Measurements from ENCODE around the gene ARHGEF25. TPM values are rescaled to one million over a fixed set of nuclear protein-coding genes. Genes with fewer than 3 reads are reported as not detected.

ARHGEF25 gene
- total RNA-seq, 1 donor: 23.9 TPM

DNA sequence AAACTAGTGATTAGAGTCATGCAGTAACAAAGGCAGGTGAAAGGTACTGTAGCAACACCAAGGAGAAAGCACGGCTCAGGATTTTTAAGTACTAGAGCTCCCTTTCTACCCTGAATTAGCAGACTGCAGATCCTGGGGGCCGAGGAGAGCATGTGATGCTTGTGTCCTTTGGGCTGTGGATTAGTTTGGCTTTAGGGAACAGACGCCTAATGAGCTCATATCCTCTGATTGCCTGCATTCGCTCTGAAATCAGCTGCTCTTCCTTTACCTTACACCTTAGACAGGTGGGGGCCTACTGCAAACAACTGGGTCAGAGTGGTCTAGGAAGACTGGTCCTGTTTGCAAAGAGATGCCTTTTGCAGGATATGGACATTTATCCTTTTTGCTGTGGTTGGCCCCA, 18.0 kb upstream of the ARHGEF25 start:
- no peak for DNase-seq (ENCODE audit: insufficient read length, low spot score, missing footprints)
- peaks cover 9% of the 10 kb centered on the region for H3K4me1 ChIP-seq (ENCODE audit: insufficient read depth, low read length)
- no peaks in the 10 kb centered on the region for H3K9me3 ChIP-seq (ENCODE audit: low read depth, low read length)
- H3K27ac ChIP-seq (ENCODE audit: low read depth, low read length): no peak overlapping the region
- H3K27me3 ChIP-seq (ENCODE audit: insufficient read depth, low read length): peaks cover 4% of the 10 kb centered on the region
- no peak for TF ChIP-seq CTCF (IDR thresholded peaks at IDR 0.05; ENCODE audit: extremely low read depth, low read depth, low read length)
- H3K36me3 ChIP-seq (ENCODE audit: insufficient read depth, low read length): peaks cover 6% of the 10 kb centered on the region
- H4K20me1 ChIP-seq (ENCODE audit: insufficient read depth, low read length): no peaks in the 10 kb centered on the region
- H3K79me2 ChIP-seq (ENCODE audit: insufficient read depth, low read length): peaks cover 7% of the 10 kb centered on the region
- H3K4me2 ChIP-seq (ENCODE audit: insufficient read depth, low read length): no peak overlapping the region
- no peak overlapping the region for H3K4me3 ChIP-seq (ENCODE audit: insufficient read depth, low read length)
- no peak overlapping the region for H2AFZ ChIP-seq (ENCODE audit: low read length)

- Histone ChIP-seq H3K27me3 (ENCODE audit: insufficient read depth, low read length) (no peaks in the 10 kb centered on the region), H3K9me3 (ENCODE audit: low read depth, low read length) (no peaks in the 10 kb centered on the region), H3K4me1 (ENCODE audit: insufficient read depth, low read length) (peaks cover 12% of the 10 kb centered on the region), H4K20me1 (ENCODE audit: insufficient read depth, low read length) (no peaks in the 10 kb centered on the region), H3K27ac (ENCODE audit: low read depth, low read length) (no peak overlapping the region), H3K4me2 (ENCODE audit: insufficient read depth, low read length) (no peak overlapping the region), H3K4me3 (ENCODE audit: insufficient read depth, low read length) (no peak overlapping the region), H2AFZ (ENCODE audit: low read length) (no peak overlapping the region), H3K36me3 (ENCODE audit: insufficient read depth, low read length) (peaks cover 19% of the 10 kb centered on the region), H3K79me2 (ENCODE audit: insufficient read depth, low read length) (no peaks in the 10 kb centered on the region)
- DNase-seq (ENCODE audit: insufficient read length, low spot score, missing footprints): no peak
- TF ChIP-seq CTCF (IDR thresholded peaks at IDR 0.05; ENCODE audit: extremely low read depth, low read depth, low read length): no peak
Measured at GRCh38 chr12:57600395-57600794, 10.8 kb upstream of the ARHGEF25 start.

- Histone ChIP-seq H3K79me2 (ENCODE audit: insufficient read depth, low read length) (no peaks in the 10 kb centered on the region), H3K4me3 (ENCODE audit: insufficient read depth, low read length) (no peak overlapping the region), H3K9me3 (ENCODE audit: low read depth, low read length) (no peaks in the 10 kb centered on the region), H4K20me1 (ENCODE audit: insufficient read depth, low read length) (no peaks in the 10 kb centered on the region), H3K36me3 (ENCODE audit: insufficient read depth, low read length) (peaks cover 12% of the 10 kb centered on the region), H2AFZ (ENCODE audit: low read length) (no peak overlapping the region), H3K27ac (ENCODE audit: low read depth, low read length) (no peak overlapping the region), H3K4me2 (ENCODE audit: insufficient read depth, low read length) (no peak overlapping the region), H3K27me3 (ENCODE audit: insufficient read depth, low read length) (no peaks in the 10 kb centered on the region), H3K4me1 (ENCODE audit: insufficient read depth, low read length) (peaks cover 17% of the 10 kb centered on the region)
- no peak for DNase-seq (ENCODE audit: insufficient read length, low spot score, missing footprints)
- no peak for TF ChIP-seq CTCF (IDR thresholded peaks at IDR 0.05; ENCODE audit: extremely low read depth, low read depth, low read length)
Measured at GRCh38 chr12:57602544-57602943, 8.7 kb upstream of the ARHGEF25 start.

- Histone ChIP-seq H3K4me1 (ENCODE audit: insufficient read depth, low read length) (peaks cover 17% of the 10 kb centered on the region), H3K36me3 (ENCODE audit: insufficient read depth, low read length) (peaks cover 15% of the 10 kb centered on the region), H3K27me3 (ENCODE audit: insufficient read depth, low read length) (no peaks in the 10 kb centered on the region), H3K79me2 (ENCODE audit: insufficient read depth, low read length) (no peaks in the 10 kb centered on the region), H3K4me3 (ENCODE audit: insufficient read depth, low read length) (no peak overlapping the region), H4K20me1 (ENCODE audit: insufficient read depth, low read length) (no peaks in the 10 kb centered on the region), H2AFZ (ENCODE audit: low read length) (peak overlapping the region; percentile 4), H3K4me2 (ENCODE audit: insufficient read depth, low read length) (no peak overlapping the region), H3K9me3 (ENCODE audit: low read depth, low read length) (no peaks in the 10 kb centered on the region), H3K27ac (ENCODE audit: low read depth, low read length) (no peak overlapping the region)
- no peak for TF ChIP-seq CTCF (IDR thresholded peaks at IDR 0.05; ENCODE audit: extremely low read depth, low read depth, low read length)
- DNase-seq (ENCODE audit: insufficient read length, low spot score, missing footprints): no peak
Measured at GRCh38 chr12:57603324-57603723, 7.9 kb upstream of the ARHGEF25 start.

All from osteoblast (primary cell).